Brain pericyte (primary cell): ENCODE data around the gene OR2A25.

Experiments used
- DNase-seq: peaks from one replicate; pipeline ENCODE4 v3.0.0-alpha.2; 2012; ENCODE audit warnings: low read depth, low spot score

OR2A25 gene

GRCh38 chr7:144069953-144070352 lies 342 bp downstream of the OR2A25 start:
- DNase-seq = no peak

- no peak for DNase-seq
Measured at GRCh38 chr7:144074374-144074773, 4.8 kb downstream of the OR2A25 start.

- no peak for DNase-seq
Measured at GRCh38 chr7:144085978-144086377, 16.4 kb downstream of the OR2A25 start, which contains the start of gene OR2A12. Gene OR2A12, plus strand, starts transcription at chr7:144086278. Its CDS starts 8,830 bp downstream, at chr7:144095108.

DNA sequence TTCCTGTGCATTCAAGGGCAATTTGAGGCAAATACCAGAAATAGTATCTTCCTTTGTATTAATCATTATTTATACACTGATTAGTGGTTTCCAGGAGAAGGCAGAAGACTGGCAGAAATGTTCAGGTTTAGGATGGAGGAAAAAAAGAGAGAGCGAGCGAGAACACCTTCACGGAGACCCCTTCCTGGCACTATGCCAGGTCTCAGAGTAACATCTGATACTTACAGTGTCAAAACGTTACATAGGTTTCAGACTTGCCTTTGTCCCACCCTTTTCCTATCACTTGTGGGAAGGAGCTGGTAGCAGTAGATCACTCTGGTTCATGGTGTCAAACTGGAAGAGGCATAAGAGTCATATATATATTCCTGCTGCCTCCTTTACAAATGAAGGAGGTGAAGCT lies 17.1 kb downstream of the OR2A25 start:
- no peak for DNase-seq

DNA sequence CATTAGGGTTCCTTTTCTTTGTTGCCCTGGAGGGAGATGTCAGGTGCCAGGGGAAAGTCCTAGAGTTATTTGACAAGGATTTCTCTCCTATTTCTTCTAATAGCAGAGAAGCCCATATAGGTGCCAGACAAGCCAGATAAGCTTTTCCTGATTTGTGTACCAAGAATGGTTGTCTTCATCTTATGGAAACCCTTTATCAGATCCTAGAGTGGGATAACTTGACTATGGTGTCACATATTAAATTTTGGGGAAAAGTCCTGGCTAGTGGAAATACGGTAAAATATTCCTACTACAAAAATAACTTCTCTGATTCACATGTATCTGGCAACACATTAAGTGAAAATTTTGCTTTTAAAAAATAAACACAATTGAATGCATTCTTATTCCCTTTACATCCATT lies 17.6 kb downstream of the OR2A25 start:
- DNase-seq = no peak

DNA sequence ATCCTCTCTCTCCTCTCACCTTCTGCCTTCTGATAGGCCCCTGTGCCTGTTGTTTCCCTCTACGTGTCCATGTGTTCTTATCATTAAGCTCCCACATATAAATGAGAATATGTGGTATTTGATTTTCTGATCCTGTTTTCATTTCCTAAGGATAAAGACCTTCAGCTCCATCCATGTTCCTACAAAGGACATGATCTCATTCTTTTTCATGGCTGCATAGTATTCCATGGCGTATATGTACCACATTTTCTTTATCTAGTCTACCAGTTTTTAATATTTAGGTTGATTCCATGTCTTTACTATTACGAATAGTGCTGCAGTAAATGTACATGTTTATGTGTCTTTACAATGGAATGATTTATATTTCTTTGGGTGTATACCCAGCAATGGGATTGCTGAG lies 21.1 kb downstream of the OR2A25 start:
- DNase-seq = no peak

GRCh38 chr7:144098776-144099175 lies 29.2 kb downstream of the OR2A25 start:
- no peak for DNase-seq

DNA sequence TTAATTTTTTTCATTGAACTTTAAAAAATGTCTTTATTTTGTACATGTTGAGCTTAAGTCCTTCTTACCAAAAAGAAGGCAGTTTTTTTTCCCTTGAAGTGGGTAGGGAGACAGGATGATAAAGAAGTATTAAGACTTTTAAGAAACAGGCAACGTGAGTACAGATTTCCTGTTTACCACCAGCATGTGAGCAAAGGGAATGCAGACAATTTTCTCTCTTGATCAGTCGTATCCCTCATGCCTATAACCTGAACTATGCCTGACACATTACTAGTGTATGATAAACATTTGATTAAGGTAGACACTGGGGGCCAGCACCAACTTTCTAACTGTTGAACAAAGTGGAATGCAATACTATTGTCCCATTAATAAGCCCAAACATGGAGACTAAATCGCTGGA lies 31.0 kb downstream of the OR2A25 start:
- no peak for DNase-seq

DNA sequence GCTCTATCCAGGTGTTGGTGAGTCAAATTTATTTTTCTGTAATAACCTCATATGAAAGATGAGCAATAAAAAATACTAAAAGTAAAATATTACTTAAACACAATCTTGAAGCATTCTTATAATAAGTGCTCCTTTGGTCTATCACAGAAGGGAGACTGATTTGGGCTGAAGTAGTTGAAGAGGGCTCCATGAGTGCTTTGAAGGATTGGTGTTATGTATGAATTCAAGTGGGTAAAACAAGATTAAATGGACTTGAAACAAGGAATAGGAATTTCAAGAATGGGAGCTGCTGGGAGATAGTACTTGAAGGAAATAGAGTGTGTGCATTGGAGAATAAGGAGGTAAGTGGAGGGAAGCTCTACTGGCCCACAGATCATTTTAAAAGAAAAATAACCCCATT lies 32.4 kb downstream of the OR2A25 start:
- DNase-seq = no peak

DNA sequence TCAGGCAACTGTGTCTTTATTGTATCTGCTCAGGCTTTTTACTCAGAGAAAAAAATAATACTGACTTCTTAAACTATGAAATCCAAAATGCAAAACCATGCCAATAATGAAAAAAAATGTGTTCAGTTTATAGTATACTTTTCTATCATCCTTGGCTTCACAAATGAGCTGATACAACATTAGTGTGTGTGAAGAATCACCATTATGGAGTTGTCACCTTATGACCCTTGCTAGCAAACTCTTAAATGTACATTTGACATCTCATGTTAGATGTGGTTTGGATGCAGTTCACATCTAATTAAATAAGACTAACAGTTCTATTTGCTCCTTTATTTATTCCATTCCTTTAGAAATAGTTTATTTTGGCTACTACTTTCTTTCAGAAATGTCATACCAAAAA lies 35.6 kb downstream of the OR2A25 start:
- DNase-seq = no peak

DNA sequence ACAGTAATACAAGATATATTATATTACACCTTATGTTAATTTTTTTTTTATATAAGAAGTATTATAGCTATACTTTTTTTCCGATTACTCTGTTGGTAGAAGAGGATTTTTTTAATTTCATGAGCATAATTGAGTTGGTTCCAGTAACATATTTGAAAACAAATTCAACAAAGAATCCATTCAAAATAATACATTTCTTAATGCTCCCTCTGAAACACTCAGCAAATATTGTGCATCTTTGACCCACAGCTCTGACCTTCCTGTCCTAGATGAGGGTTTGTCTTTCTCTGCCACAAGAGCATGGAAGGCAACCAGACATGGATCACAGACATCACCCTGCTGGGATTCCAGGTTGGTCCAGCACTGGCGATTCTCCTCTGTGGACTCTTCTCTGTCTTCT lies 39.7 kb downstream of the OR2A25 start, which contains the start of gene OR2A2:
OR2A2 (plus strand) TSS at position 301 of the 400 bp plus-strand sequence; CDS start at position 301, 0 bp downstream.
- DNase-seq = no peak

DNA sequence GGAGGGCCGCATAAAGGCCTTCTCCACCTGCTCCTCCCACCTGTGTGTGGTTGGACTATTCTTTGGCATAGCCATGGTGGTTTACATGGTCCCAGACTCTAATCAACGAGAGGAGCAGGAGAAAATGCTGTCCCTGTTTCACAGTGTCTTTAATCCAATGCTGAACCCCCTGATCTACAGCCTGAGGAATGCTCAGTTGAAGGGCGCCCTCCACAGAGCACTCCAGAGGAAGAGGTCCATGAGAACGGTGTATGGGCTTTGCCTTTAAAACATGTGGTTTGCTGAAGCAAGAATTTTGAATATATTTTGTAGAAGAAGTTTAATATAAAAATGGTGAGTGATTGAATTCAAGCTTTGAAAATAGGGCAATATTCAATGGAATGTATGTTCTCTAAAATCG lies 40.7 kb downstream of the OR2A25 start:
- no peak for DNase-seq

DNA sequence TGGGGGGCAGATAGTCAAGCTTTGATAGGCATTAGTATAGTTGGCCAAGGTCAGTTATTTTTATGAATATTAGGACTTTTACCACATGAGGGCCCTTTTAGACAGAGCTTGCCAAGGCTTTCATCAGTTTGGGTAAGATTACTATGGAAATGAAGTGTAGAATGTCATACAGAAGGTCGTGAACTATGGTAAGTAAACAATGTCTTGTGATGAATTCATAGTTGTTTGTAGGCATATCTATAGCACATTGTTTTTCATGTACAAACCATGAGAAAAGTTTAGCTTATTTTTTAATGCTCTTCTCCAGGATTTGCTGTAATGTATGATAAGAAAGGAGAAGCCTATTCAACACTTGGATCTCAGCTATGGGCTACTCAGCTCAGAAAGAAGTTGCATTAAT lies 44.0 kb downstream of the OR2A25 start:
- no peak for DNase-seq

DNA sequence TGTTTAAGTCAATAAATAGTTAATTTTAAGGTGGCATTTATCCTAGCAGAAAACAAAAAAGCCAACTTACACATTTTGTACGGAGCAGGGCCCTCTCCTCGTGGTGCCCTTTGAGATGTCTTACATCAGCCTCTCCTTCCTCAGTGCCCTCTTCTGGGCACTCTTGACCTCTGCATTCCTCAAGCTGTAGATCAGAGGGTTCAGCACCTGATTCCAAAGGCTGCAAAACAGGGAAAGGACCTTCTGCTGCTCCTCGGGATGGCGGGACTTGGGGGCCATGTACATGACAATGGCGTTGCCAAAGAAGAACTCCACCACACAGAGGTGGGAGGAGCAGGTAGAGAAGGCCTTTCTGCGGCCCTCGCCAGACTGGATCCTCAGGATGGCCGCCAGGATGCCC lies 48.7 kb downstream of the OR2A25 start:
- DNase-seq = no peak

- DNase-seq = no peak
Measured at GRCh38 chr7:144122876-144123275, 53.3 kb downstream of the OR2A25 start, which contains the start of gene OR2A14. Gene OR2A14, plus strand, starts transcription at chr7:144123176. Its CDS starts 5,937 bp downstream, at chr7:144129113.
